ENCODE results near the gene ACTG1. TPM values are rescaled to one million over a fixed set of nuclear protein-coding genes. Genes with fewer than 3 reads are reported as not detected.

The ACTG1 gene
- total RNA-seq, 4 donors from 2014 or later = 2,510 to 3,878 (median 3,203) TPM

- no peak for DNase-seq
- H3K4me1 ChIP-seq = peaks cover 0 to 19% (median 11%) of the 10 kb centered on the region in 4 donors
- no peak overlapping the region for H3K4me3 ChIP-seq
- no peaks in the 10 kb centered on the region for H3K9me3 ChIP-seq
- TF ChIP-seq POLR2A (IDR thresholded peaks at IDR 0.05) = no peak
- H3K36me3 ChIP-seq = peaks cover 0 to 50% (median 0%) of the 10 kb centered on the region in 3 donors
- no peak overlapping the region for H3K27ac ChIP-seq
- peaks cover 0 to 13% of the 10 kb centered on the region in 2 donors for H3K27me3 ChIP-seq
Measured at GRCh38 chr17:81539571-81539900, 26.9 kb upstream of the ACTG1 start.

- H3K9me3 ChIP-seq = no peaks in the 10 kb centered on the region
Measured at GRCh38 chr17:81538651-81539570, 26.3 kb upstream of the ACTG1 start.

GRCh38 chr17:81537856-81538555 lies 25.4 kb upstream of the ACTG1 start:
- TF ChIP-seq, protein P1, sequence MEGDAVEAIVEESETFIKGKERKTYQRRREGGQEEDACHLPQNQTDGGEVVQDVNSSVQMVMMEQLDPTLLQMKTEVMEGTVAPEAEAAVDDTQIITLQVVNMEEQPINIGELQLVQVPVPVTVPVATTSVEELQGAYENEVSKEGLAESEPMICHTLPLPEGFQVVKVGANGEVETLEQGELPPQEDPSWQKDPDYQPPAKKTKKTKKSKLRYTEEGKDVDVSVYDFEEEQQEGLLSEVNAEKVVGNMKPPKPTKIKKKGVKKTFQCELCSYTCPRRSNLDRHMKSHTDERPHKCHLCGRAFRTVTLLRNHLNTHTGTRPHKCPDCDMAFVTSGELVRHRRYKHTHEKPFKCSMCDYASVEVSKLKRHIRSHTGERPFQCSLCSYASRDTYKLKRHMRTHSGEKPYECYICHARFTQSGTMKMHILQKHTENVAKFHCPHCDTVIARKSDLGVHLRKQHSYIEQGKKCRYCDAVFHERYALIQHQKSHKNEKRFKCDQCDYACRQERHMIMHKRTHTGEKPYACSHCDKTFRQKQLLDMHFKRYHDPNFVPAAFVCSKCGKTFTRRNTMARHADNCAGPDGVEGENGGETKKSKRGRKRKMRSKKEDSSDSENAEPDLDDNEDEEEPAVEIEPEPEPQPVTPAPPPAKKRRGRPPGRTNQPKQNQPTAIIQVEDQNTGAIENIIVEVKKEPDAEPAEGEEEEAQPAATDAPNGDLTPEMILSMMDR (IDR thresholded peaks at IDR 0.05) = no peak
- no peak for TF ChIP-seq POLR2A (IDR thresholded peaks at IDR 0.05)
- no peak for DNase-seq
- Histone ChIP-seq H3K9me3 (no peaks in the 10 kb centered on the region), H3K36me3 (peaks cover 0 to 35% (median 0%) of the 10 kb centered on the region in 3 donors), H3K27me3 (peaks cover 0 to 13% of the 10 kb centered on the region in 2 donors), H3K27ac (no peak overlapping the region), H3K4me3 (no peak overlapping the region), H3K4me1 (peaks cover 0 to 19% (median 14%) of the 10 kb centered on the region in 4 donors)

More at GRCh38 chr17:81538651-81539570, 26.3 kb upstream of the ACTG1 start:
- no peak for DNase-seq
- H3K36me3 ChIP-seq = peaks cover 0 to 44% (median 0%) of the 10 kb centered on the region in 3 donors
- H3K4me3 ChIP-seq = no peak overlapping the region
- H3K27me3 ChIP-seq = peaks cover 0 to 13% of the 10 kb centered on the region in 2 donors
- TF ChIP-seq, protein P1 (IDR thresholded peaks at IDR 0.05) = no peak
- TF ChIP-seq POLR2A (IDR thresholded peaks at IDR 0.05) = no peak
- peaks cover 0 to 19% (median 14%) of the 10 kb centered on the region in 4 donors for H3K4me1 ChIP-seq
- H3K27ac ChIP-seq = no peak overlapping the region

DNA sequence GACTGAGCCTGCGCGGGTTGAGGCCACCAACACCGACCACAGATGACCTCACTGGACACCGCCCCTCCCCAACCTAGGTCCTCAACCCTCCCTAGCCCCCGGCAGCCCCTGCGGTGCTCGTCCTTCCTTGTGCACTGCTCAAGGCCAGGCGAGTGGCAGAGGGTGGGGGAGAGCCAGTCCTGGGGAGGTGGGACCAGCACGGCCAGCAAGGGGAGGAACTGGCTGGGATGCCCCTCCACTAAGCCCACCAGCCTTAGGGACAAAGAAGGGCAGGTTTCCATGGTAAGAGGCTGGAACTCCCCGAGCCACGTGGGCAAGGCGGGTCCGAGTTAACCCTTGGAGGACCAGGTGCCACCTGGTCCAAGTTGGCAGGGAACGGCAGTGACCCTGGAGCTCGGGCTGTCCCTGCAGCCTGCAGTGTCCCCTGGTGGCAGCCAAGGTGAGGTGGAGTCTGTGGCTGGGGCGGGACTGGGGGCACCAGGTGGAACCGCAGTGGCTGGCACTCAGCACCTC lies 24.8 kb upstream of the ACTG1 start:
- H3K27ac ChIP-seq = no peak overlapping the region
- TF ChIP-seq POLR2A (IDR thresholded peaks at IDR 0.05) = no peak
- TF ChIP-seq, protein P1 (IDR thresholded peaks at IDR 0.05) = peak; percentile 56 to 88 (median 80)
- H3K4me1 ChIP-seq = peaks cover 0 to 19% (median 14%) of the 10 kb centered on the region in 4 donors
- H3K4me3 ChIP-seq = no peak overlapping the region
- peaks cover 0 to 31% (median 0%) of the 10 kb centered on the region in 3 donors for H3K36me3 ChIP-seq
- peak; percentile 56 to 81 (median 77) for DNase-seq
- H3K27me3 ChIP-seq = peaks cover 0 to 13% of the 10 kb centered on the region in 2 donors
- H3K9me3 ChIP-seq = no peaks in the 10 kb centered on the region

GRCh38 chr17:81536299-81537290 lies 24.0 kb upstream of the ACTG1 start:
- DNase-seq = peak in 1 of 3 donors; percentile 63
- H3K4me1 ChIP-seq = peaks cover 0 to 19% (median 14%) of the 10 kb centered on the region in 4 donors
- no peak overlapping the region for H3K4me3 ChIP-seq
- H3K9me3 ChIP-seq = no peaks in the 10 kb centered on the region
- H3K36me3 ChIP-seq = peaks cover 0 to 29% (median 0%) of the 10 kb centered on the region in 3 donors
- peaks cover 0 to 13% of the 10 kb centered on the region in 2 donors for H3K27me3 ChIP-seq
- no peak overlapping the region for H3K27ac ChIP-seq
- TF ChIP-seq, protein P1 (IDR thresholded peaks at IDR 0.05) = no peak
- no peak for TF ChIP-seq POLR2A (IDR thresholded peaks at IDR 0.05)

Data from Peyer's patch (tissue), 4 donors.